Naive B cell (primary cell): ENCODE measurements around the gene REXO1. TPM values are rescaled to one million over a fixed set of nuclear protein-coding genes. Genes with fewer than 3 reads are reported as not detected.

Experiments used
- ATAC-seq, 2 donors: fragments of 150-1000 bp; cut with Tn5 transposase; 2 replicates each; pipeline ENCODE4 v1.10.0; 2021; ENCODE audit warnings: low read depth in 2 of 2, mild to moderate bottlenecking in 2 of 2, moderate library complexity in 2 of 2
- DNase-seq: peaks from one replicate; pipeline ENCODE4 v3.0.0; 2022
- H3K27ac Mint-ChIP-seq, 6 donors: one replicate each; pipeline ENCODE4 v1.8.0; 2020 to 2022; ENCODE audit warnings: mild to moderate bottlenecking in 6 of 6, mixed read lengths in 6 of 6, moderate library complexity in 5 of 6, inconsistent platforms in 2 of 6
- H3K27me3 Mint-ChIP-seq, 3 donors: one replicate each; pipeline ENCODE4 v1.8.0; 2021 to 2022; ENCODE audit warnings: mixed read lengths in 3 of 3, mild to moderate bottlenecking in 1 of 3
- H3K36me3 Mint-ChIP-seq, 2 donors: one replicate each; pipeline ENCODE4 v1.8.0; 2020 to 2022; ENCODE audit warnings: mixed read lengths in 2 of 2, inconsistent platforms in 1 of 2, mild to moderate bottlenecking in 1 of 2
- H3K4me1 Mint-ChIP-seq, 3 donors: one replicate each; pipeline ENCODE4 v1.8.0; 2020 to 2022; ENCODE audit warnings: mixed read lengths in 3 of 3, inconsistent platforms in 1 of 3, mild to moderate bottlenecking in 1 of 3, moderate library complexity in 1 of 3
- H3K4me3 Mint-ChIP-seq, 8 donors: one replicate each; pipeline ENCODE4 v1.8.0; 2020 to 2022; ENCODE audit warnings: mild to moderate bottlenecking in 8 of 8, mixed read lengths in 8 of 8, moderate library complexity in 8 of 8, inconsistent platforms in 2 of 8
- H3K9me3 Mint-ChIP-seq, 7 donors: one replicate each; pipeline ENCODE4 v1.8.0; 2020 to 2022; ENCODE audit warnings: mixed read lengths in 7 of 7, mild to moderate bottlenecking in 5 of 7, inconsistent platforms in 2 of 7, moderate library complexity in 1 of 7
- polyA plus RNA-seq, 6 donors: library from polyadenylated mRNA; unstranded; fragments of 300-500 nt; fragmentation: Illumina TruSeq; gene quantifications; one replicate each; pipeline ENCODE4 v1.2.3, GENCODE V29; 2021; ENCODE audit warnings: low read depth in 6 of 6

REXO1 gene
- polyA plus RNA-seq, 6 donors from 2014 or later = 0.96 to 18.1 (median 5.2) TPM

GRCh38 chr19:1862424-1863327 lies 14.4 kb upstream of the REXO1 start:
- Mint-ChIP-seq H3K4me3 (peak overlapping the region; percentile 92 to 98 (median 97)), H3K27ac (peak overlapping the region; percentile 72 to 98 (median 97)), H3K36me3 (no peaks in the 10 kb centered on the region), H3K4me1 (peaks cover 31 to 53% (median 40%) of the 10 kb centered on the region in 3 donors), H3K27me3 (no peaks in the 10 kb centered on the region), H3K9me3 (no peaks in the 10 kb centered on the region)
- no peak for ATAC-seq
- peak; percentile 58 for DNase-seq

- H3K27me3 Mint-ChIP-seq = no peaks in the 10 kb centered on the region
- H3K4me1 Mint-ChIP-seq = peaks cover 32 to 51% (median 46%) of the 10 kb centered on the region in 3 donors
- ATAC-seq (no peak), DNase-seq (no peak)
- H3K4me3 Mint-ChIP-seq = peak overlapping the region; percentile 92 to 98 (median 97)
- no peaks in the 10 kb centered on the region for H3K36me3 Mint-ChIP-seq
- H3K27ac Mint-ChIP-seq = peak overlapping the region; percentile 72 to 98 (median 97)
- no peaks in the 10 kb centered on the region for H3K9me3 Mint-ChIP-seq
These were observed 13.8 kb upstream of the REXO1 start for GRCh38 chr19:1862068-1862423.

- DNase-seq (no peak), ATAC-seq (no peak)
- Mint-ChIP-seq H3K4me3 (peak overlapping the region; percentile 92 to 98 (median 97)), H3K9me3 (no peaks in the 10 kb centered on the region), H3K4me1 (peaks cover 33 to 51% (median 47%) of the 10 kb centered on the region in 3 donors), H3K36me3 (no peaks in the 10 kb centered on the region), H3K27ac (peak overlapping the region; percentile 19 to 98 (median 82)), H3K27me3 (no peaks in the 10 kb centered on the region)
These were observed 13.3 kb upstream of the REXO1 start for GRCh38 chr19:1861599-1862031.

- H3K4me1 Mint-ChIP-seq = peaks cover 39 to 55% (median 53%) of the 10 kb centered on the region in 3 donors
- DNase-seq = no peak
- ATAC-seq = no peak
- H3K4me3 Mint-ChIP-seq = peak overlapping the region; percentile 53 to 98 (median 96)
- peak overlapping the region in 5 of 6 donors; percentile 15 to 97 (median 67) for H3K27ac Mint-ChIP-seq
- no peaks in the 10 kb centered on the region for H3K9me3 Mint-ChIP-seq
- no peaks in the 10 kb centered on the region for H3K27me3 Mint-ChIP-seq
- H3K36me3 Mint-ChIP-seq = no peaks in the 10 kb centered on the region
These were observed 12.7 kb upstream of the REXO1 start for GRCh38 chr19:1860821-1861598.

- DNase-seq (no peak), ATAC-seq (no peak)
- peaks cover 46 to 61% (median 58%) of the 10 kb centered on the region in 3 donors for H3K4me1 Mint-ChIP-seq
- H3K9me3 Mint-ChIP-seq = no peaks in the 10 kb centered on the region
- H3K27ac Mint-ChIP-seq = peak overlapping the region in 3 of 6 donors; percentile 54 to 97 (median 57)
- no peaks in the 10 kb centered on the region for H3K27me3 Mint-ChIP-seq
- H3K4me3 Mint-ChIP-seq = peak overlapping the region in 2 of 8 donors; percentile 18 to 56
- no peaks in the 10 kb centered on the region for H3K36me3 Mint-ChIP-seq
These were observed 11.9 kb upstream of the REXO1 start for GRCh38 chr19:1860042-1860775.

- Mint-ChIP-seq H3K4me3 (peak overlapping the region in 5 of 8 donors; percentile 42 to 87 (median 65)), H3K4me1 (peaks cover 48 to 67% (median 63%) of the 10 kb centered on the region in 3 donors)
These were observed 11.1 kb upstream of the REXO1 start for GRCh38 chr19:1859331-1859781.

GRCh38 chr19:1858412-1859081 lies 10.3 kb upstream of the REXO1 start:
- Mint-ChIP-seq H3K4me3 (peak overlapping the region in 7 of 8 donors; percentile 39 to 87 (median 75)), H3K27me3 (no peaks in the 10 kb centered on the region), H3K4me1 (peaks cover 49 to 68% (median 63%) of the 10 kb centered on the region in 3 donors), H3K36me3 (no peaks in the 10 kb centered on the region), H3K9me3 (no peaks in the 10 kb centered on the region), H3K27ac (peak overlapping the region in 4 of 6 donors; percentile 66 to 97 (median 80))
- no peak for DNase-seq
- ATAC-seq = no peak

More at GRCh38 chr19:1859331-1859781, 11.1 kb upstream of the REXO1 start:
- DNase-seq (no peak), ATAC-seq (no peak)
- Mint-ChIP-seq H3K27me3 (no peaks in the 10 kb centered on the region), H3K36me3 (no peaks in the 10 kb centered on the region), H3K27ac (peak overlapping the region in 5 of 6 donors; percentile 14 to 97 (median 88)), H3K9me3 (no peaks in the 10 kb centered on the region)

GRCh38 chr19:1857648-1858326 lies 9.5 kb upstream of the REXO1 start:
- no peak for DNase-seq
- peaks cover 53 to 74% (median 71%) of the 10 kb centered on the region in 3 donors for H3K4me1 Mint-ChIP-seq

GRCh38 chr19:1856698-1857603 lies 8.7 kb upstream of the REXO1 start:
- H3K27me3 Mint-ChIP-seq = no peaks in the 10 kb centered on the region
- peak overlapping the region in 5 of 6 donors; percentile 68 to 91 (median 75) for H3K27ac Mint-ChIP-seq
- no peaks in the 10 kb centered on the region for H3K9me3 Mint-ChIP-seq
- ATAC-seq = peak; percentile 62 to 63
- no peaks in the 10 kb centered on the region for H3K36me3 Mint-ChIP-seq
- peak; percentile 79 for DNase-seq
- H3K4me3 Mint-ChIP-seq = peak overlapping the region; percentile 80 to 90 (median 85)
- H3K4me1 Mint-ChIP-seq = peaks cover 49 to 74% (median 67%) of the 10 kb centered on the region in 3 donors

More at GRCh38 chr19:1857648-1858326, 9.5 kb upstream of the REXO1 start:
- Mint-ChIP-seq H3K4me3 (peak overlapping the region; percentile 56 to 87 (median 76)), H3K36me3 (no peaks in the 10 kb centered on the region), H3K27me3 (no peaks in the 10 kb centered on the region), H3K27ac (peak overlapping the region in 5 of 6 donors; percentile 67 to 97 (median 87)), H3K9me3 (no peaks in the 10 kb centered on the region)
- ATAC-seq = no peak

- no peak for ATAC-seq
- H3K36me3 Mint-ChIP-seq = no peaks in the 10 kb centered on the region
- DNase-seq = no peak
- H3K27me3 Mint-ChIP-seq = no peaks in the 10 kb centered on the region
- peak overlapping the region in 4 of 6 donors; percentile 75 to 91 (median 84) for H3K27ac Mint-ChIP-seq
- peak overlapping the region; percentile 80 to 90 (median 85) for H3K4me3 Mint-ChIP-seq
- H3K4me1 Mint-ChIP-seq = peaks cover 44 to 70% (median 61%) of the 10 kb centered on the region in 3 donors
- no peaks in the 10 kb centered on the region for H3K9me3 Mint-ChIP-seq
These were observed 8.0 kb upstream of the REXO1 start for GRCh38 chr19:1856345-1856697.

GRCh38 chr19:1855828-1856255 lies 7.6 kb upstream of the REXO1 start:
- Mint-ChIP-seq H3K27ac (peak overlapping the region in 5 of 6 donors; percentile 75 to 91 (median 90)), H3K4me3 (peak overlapping the region; percentile 80 to 90 (median 85)), H3K27me3 (no peaks in the 10 kb centered on the region), H3K4me1 (peaks cover 46 to 70% (median 59%) of the 10 kb centered on the region in 3 donors), H3K9me3 (no peaks in the 10 kb centered on the region), H3K36me3 (no peaks in the 10 kb centered on the region)
- DNase-seq = no peak
- no peak for ATAC-seq
